Endothelial cell (in vitro differentiated cells): ENCODE measurements around the gene NAA80. TPM values are rescaled to one million over a fixed set of nuclear protein-coding genes. Genes with fewer than 3 reads are reported as not detected.

ENCODE experiments used
- DNase-seq: peaks from one replicate; pipeline ENCODE4 v3.0.0; 2021; ENCODE audit warnings: low spot score
- H3K27ac Mint-ChIP-seq: one replicate; pipeline ENCODE4 v1.8.0; 2021; ENCODE audit warnings: mixed read lengths, inconsistent platforms; ENCODE audit not compliant: unreplicated experiment
- H3K27me3 Mint-ChIP-seq: one replicate; pipeline ENCODE4 v1.8.0; 2021; ENCODE audit warnings: mild to moderate bottlenecking, moderate library complexity, mixed read lengths, inconsistent platforms; ENCODE audit not compliant: unreplicated experiment
- H3K36me3 Mint-ChIP-seq: one replicate; pipeline ENCODE4 v1.8.0; 2021; ENCODE audit warnings: mild to moderate bottlenecking, low read depth, mixed read lengths, inconsistent platforms; ENCODE audit not compliant: unreplicated experiment
- H3K4me1 Mint-ChIP-seq: one replicate; pipeline ENCODE4 v1.8.0; 2021; ENCODE audit warnings: mild to moderate bottlenecking, mixed read lengths, inconsistent platforms; ENCODE audit not compliant: unreplicated experiment
- H3K4me3 Mint-ChIP-seq: one replicate; pipeline ENCODE4 v1.8.0; 2021; ENCODE audit warnings: mild to moderate bottlenecking, mixed read lengths, inconsistent platforms; ENCODE audit not compliant: unreplicated experiment
- H3K9me3 Mint-ChIP-seq: one replicate; pipeline ENCODE4 v1.8.0; 2021; ENCODE audit warnings: mixed read lengths, inconsistent platforms; ENCODE audit not compliant: unreplicated experiment
- total RNA-seq: library from RNA; stranded (reverse); fragmentation: NEBNext Ultra II Directional; extraction: Animal tissue kit (Norgen Biotek cat#: 25700); gene quantifications from one replicate; pipeline ENCODE4 v1.2.1, GENCODE V29; 2021; ENCODE audit not compliant: unreplicated experiment
- TF ChIP-seq, protein P1 (sequence below): fragments of 200-600 bp; sonication (generic); IDR thresholded peaks from one replicate; pipeline ENCODE4 v1.5.0; 2021; ENCODE audit warnings: antibody characterized with exemption; ENCODE audit not compliant: unreplicated experiment

Gene NAA80
- total RNA-seq, 1 donor from 2014 or later: 17.1 TPM

DNA sequence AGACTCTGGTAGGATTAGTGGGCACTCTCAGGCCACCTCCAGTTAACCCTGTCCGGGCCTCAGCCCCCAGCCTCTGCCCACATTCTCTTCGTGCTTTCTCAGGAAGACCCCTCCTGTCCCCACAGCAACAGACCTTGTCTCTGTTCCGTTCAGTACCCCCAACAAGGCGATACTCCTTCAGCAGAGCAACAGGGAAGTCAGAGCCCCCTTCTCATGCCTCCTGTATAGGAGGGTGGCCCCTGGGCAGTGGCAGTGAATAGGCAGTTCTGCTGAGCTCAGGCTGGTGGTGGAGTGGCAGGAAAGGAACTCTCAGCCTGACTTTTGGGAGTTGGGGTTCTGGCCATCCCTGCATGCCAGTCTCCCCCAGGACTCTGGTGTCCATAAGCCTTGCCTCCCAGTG lies 29.7 kb downstream of the NAA80 start:
- Mint-ChIP-seq H3K27ac (no peak overlapping the region), H3K4me3 (no peak overlapping the region), H3K4me1 (peaks cover 11% of the 10 kb centered on the region), H3K36me3 (peaks cover 9% of the 10 kb centered on the region), H3K9me3 (no peaks in the 10 kb centered on the region), H3K27me3 (peaks cover 33% of the 10 kb centered on the region)
- no peak for DNase-seq
- TF ChIP-seq, protein P1, sequence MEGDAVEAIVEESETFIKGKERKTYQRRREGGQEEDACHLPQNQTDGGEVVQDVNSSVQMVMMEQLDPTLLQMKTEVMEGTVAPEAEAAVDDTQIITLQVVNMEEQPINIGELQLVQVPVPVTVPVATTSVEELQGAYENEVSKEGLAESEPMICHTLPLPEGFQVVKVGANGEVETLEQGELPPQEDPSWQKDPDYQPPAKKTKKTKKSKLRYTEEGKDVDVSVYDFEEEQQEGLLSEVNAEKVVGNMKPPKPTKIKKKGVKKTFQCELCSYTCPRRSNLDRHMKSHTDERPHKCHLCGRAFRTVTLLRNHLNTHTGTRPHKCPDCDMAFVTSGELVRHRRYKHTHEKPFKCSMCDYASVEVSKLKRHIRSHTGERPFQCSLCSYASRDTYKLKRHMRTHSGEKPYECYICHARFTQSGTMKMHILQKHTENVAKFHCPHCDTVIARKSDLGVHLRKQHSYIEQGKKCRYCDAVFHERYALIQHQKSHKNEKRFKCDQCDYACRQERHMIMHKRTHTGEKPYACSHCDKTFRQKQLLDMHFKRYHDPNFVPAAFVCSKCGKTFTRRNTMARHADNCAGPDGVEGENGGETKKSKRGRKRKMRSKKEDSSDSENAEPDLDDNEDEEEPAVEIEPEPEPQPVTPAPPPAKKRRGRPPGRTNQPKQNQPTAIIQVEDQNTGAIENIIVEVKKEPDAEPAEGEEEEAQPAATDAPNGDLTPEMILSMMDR: no peak

DNA sequence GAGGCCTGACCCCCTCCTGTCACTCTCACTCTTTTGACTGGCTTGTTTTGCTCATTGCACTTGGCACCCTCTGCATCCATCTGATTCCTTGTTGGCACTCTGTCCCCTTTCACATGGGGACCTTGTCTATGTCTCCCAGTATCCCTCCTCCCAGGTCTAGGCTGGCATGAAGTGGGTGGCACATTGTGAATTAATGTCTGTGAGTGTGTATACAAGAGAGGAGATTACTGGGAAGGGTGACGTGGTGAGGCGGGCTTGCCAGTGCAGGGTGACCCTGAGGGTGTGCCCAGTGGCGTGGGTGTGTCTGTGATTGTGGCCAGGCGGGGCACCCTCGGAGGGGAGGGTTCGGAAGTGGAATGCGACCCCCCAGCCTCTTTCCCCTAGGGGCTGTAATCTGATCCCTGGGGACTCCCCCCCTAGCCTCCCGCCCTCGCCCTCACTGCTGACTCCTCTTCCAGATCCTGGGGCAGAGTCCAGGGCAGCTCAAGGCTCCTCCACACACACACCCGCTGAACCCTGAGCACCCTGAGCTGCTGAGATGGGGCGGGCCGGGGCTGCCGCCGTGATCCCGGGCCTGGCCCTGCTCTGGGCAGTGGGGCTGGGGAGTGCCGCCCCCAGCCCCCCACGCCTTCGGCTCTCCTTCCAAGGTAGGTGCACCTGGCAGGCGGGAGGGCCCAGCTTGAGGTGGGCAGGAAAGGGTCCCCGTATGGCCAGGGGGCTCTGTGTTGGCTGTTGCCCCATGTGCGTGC lies 30.3 kb downstream of the NAA80 start, which contains the start of gene SEMA3B:
TSS of gene SEMA3B (plus strand) at position 445 of the 749 bp plus-strand sequence. CDS start at position 539, 94 bp downstream.
- H3K4me3 Mint-ChIP-seq: no peak within 1 kb of the TSS
- H3K36me3 Mint-ChIP-seq: peaks cover 9% of the 10 kb centered on the region
- no peaks in the 10 kb centered on the region for H3K9me3 Mint-ChIP-seq
- TF ChIP-seq, protein P1: no peak
- DNase-seq: no peak
- peaks cover 7% of the 10 kb centered on the region for H3K4me1 Mint-ChIP-seq
- peaks cover 33% of the 10 kb centered on the region for H3K27me3 Mint-ChIP-seq
- peak within 1 kb of the TSS; percentile 41 for H3K27ac Mint-ChIP-seq

DNA sequence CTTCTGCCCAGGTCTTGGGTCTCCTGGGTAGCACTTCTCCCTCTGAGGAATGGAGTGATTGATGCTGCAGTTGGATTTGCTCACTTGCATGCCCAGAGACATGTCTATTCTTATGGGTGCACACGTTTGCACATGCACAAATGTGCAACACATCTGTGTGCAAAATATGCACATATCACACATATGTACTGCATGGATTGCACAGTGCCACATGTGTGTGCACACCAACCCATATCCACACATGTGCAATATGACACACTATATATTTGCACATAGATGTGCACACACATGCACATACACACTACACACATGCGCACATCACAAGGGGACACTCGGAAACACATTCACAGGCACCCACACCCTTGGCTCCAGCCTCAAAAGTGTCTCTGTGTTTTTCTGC lies 30.9 kb downstream of the NAA80 start:
- Mint-ChIP-seq H3K36me3 (peaks cover 9% of the 10 kb centered on the region), H3K27me3 (peaks cover 36% of the 10 kb centered on the region), H3K4me1 (peaks cover 7% of the 10 kb centered on the region), H3K4me3 (no peak overlapping the region), H3K27ac (no peak overlapping the region), H3K9me3 (no peaks in the 10 kb centered on the region)
- TF ChIP-seq, protein P1: no peak
- no peak for DNase-seq

DNA sequence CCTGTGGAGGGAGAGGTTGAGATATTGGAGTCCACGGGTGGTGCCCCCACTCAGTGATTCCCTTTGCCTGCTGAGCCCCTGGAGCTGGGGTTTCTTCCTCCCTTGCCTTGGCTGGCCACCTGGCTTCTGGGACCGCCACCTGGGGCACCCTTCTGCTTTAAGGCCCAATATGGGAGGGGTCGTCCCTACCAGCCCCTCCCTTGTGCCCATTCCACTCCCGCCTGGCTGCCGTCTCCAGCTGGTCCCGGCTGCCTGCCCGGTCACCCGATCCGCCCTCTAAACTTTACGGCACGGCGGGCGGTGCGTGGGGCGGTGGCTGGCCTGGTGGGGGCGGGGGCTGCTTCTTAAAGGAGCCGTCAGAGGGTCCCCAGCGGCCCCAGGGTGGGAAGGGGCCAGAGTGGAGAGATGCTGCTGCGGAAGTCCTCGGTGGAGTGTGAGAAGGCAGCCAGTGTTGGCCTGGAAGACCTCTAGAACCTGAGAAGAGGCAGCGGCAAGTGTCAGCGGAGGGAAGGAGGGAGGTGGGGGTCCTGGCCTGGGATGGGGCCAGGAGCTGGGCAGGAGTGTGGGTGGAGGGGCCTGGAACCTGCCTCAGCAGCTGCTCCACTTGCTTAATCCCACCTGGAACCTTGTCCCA lies 31.8 kb downstream of the NAA80 start:
- peaks cover 7% of the 10 kb centered on the region for H3K4me1 Mint-ChIP-seq
- H3K36me3 Mint-ChIP-seq: peaks cover 9% of the 10 kb centered on the region
- H3K27ac Mint-ChIP-seq: no peak overlapping the region
- H3K27me3 Mint-ChIP-seq: peaks cover 38% of the 10 kb centered on the region
- H3K4me3 Mint-ChIP-seq: no peak overlapping the region
- DNase-seq: no peak
- H3K9me3 Mint-ChIP-seq: no peaks in the 10 kb centered on the region
- TF ChIP-seq, protein P1: no peak

DNA sequence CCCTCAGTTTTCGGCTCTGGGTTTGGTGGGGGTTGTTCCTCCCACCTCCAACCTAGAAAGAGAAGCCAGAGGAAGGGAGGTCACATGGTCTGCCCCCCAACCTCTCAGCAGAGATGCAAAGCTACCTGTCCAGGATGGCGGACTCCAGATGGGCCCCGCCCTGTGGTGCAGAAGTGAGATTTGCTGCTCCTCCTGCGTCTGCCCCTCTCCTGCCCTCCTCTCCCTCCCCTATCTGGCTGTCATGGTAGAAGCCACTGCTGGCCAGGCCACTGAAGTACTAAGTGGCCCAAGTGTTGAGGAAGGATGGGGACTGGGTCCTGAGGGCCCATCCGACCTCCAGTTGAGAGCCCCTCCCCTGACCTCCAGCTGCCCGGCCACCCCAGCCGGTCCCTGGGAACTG lies 32.4 kb downstream of the NAA80 start:
- Mint-ChIP-seq H3K27me3 (peaks cover 40% of the 10 kb centered on the region), H3K4me1 (peaks cover 7% of the 10 kb centered on the region), H3K27ac (no peak overlapping the region), H3K36me3 (peaks cover 9% of the 10 kb centered on the region), H3K4me3 (no peak overlapping the region), H3K9me3 (no peaks in the 10 kb centered on the region)
- DNase-seq: no peak
- TF ChIP-seq, protein P1: no peak
